Activated naive CD8-positive, alpha-beta T cell treated with anti-CD3 and anti-CD28 coated beads, Interleukin-2, amount 50 U/mL, for 16 hours (primary cell): ENCODE results near the gene HELZ.
"Not testable (repeated sequence)": the region's sequence is repeated elsewhere in the genome, so short reads cannot be mapped to it uniquely, and the experiment has no call there.

Source experiments
- DNase-seq: peaks from one replicate; pipeline ENCODE4 v3.0.0-alpha.2; 2020; ENCODE audit warnings: low read depth, low spot score

The HELZ gene

DNA sequence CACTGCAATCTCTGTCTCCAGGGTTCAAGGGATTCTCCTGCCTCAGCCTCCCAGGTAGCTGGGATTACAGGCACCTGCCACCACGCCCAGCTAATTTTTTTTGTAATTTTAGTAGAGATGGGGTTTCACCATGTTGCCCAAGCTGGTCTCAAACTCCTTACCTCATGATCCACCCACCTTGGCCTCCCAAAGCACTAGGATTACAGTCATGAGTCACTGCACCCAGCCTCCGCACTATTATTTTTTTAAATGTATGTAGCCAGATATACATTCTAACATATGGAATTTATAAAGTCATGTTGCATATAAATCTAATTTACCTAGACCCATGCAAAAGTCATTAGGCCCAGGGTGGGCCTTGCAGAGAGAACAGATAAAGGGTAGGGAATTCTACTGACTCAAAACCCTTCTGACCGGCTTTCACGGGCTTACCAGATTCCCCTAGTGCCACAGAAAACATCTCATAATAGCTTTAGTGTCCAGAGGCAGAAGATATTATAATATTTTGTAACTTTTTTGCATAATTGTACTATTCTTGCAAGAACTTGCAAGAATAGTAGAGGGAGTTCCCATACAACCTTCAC is 20.5 kb upstream of the HELZ start:
- DNase-seq = no peak

DNA sequence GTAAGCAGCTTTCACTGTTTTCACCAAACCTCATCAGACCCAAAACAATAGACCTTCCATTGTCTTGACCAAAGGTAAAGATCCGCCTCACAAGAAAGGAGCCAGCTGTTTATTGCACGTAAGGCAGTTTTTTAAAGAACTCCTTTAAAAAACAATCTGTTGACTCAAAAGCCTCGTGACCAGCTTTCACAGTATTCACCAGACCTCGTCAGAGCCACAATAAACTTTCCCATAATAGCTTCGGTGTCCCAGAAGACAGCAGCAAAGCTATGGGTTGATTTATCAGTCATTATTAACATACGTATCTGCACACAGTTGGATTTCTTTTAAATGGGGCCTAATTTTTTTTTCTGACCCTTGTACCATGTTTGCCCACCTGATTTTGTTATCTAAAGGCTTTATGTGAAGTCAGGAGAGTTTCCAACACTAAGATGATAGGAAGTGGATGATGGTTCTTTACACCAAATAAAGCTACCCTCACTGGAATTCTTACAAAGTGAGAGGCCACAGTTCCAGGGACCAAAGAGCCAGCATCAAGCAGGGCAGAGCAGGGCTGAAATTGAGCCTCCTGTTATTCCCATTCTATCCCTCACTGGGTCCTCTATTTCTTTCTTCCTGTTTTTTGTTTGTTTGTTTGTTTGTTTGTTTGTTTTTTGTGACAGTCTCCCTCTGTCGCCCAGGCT is 17.6 kb upstream of the HELZ start:
- no peak for DNase-seq

GRCh38 chr17:67260170-67260987 is 15.4 kb upstream of the HELZ start:
- DNase-seq = no peak

DNA sequence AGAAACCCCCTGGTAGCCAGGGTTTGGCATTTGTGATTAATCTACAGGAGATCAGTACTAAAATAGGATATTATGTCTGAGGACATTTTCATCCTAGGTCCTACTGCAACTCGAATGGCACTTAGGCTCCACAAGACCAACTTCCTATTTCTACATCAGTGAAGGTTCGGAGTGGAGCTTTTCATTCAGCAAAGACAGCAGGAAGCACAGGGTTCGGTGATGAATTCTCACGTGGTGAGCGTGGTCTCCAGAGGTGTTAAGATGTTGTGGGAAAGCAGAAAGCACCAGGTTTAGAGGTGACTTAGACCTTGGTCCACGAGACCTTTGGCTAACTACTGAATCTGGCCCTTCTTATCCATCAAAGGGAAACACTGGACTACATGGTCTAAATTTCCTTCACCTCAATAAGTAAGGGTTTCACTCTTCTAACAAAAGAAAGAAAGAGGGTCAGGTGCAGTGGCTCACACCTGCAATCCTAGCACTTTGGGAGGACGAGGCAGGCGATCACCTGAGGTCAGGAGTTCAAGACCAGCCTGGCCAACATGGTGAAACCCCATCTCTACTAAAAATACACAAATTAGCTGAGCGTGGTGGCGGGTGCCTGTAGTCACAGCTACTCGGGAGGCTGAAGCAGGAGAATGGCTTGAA is 13.9 kb upstream of the HELZ start:
- no peak for DNase-seq

GRCh38 chr17:67256075-67256732 is 11.2 kb upstream of the HELZ start:
- no peak for DNase-seq

- no peak for DNase-seq
These were observed 8.4 kb upstream of the HELZ start for GRCh38 chr17:67253384-67253783.

DNA sequence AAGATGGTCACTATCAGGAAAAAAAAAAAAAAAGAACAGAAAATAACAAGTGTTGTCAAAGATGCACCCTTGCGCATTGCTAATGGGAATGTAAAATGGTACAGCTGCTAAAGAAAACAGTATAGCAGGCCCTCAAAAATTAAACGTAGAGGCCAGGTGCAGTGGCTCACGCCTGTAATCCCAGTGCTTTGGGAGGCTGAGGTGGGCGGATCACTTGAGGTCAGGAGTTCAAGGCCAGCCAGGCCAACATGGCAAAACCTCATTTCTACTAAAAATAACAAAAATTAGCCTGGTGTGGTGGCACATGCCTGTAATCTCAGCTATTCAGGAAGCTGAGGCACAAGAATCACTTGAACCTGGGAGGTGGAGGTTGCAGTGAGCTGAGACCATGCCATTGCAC is 6.6 kb upstream of the HELZ start:
- not testable (repeated sequence) for DNase-seq

- no peak for DNase-seq
These were observed 3.3 kb upstream of the HELZ start for GRCh38 chr17:67248291-67248690.

DNA sequence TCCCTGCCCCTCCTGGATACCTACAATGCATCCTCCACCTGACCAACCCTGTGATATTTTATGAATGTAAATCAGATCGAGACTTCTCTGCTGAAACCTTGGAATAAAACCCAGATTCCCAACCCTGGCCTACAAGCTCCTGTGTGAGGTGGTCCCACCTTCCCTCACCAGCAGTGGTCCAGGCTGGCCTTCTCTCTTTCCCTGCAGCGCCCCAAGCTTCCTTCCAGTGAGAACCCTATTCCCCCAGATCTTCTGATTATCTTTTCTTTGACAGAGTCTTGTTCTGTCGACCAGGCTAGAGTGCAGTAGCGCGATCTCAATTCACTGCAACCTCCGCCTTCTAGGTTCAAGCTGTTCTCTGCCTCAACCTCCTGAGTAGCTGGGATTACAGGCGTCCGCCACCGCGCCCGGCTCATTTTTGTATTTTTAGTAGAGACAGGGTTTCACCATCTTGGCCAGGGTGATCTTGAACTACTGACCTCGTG is 2.5 kb upstream of the HELZ start:
- no peak for DNase-seq

DNA sequence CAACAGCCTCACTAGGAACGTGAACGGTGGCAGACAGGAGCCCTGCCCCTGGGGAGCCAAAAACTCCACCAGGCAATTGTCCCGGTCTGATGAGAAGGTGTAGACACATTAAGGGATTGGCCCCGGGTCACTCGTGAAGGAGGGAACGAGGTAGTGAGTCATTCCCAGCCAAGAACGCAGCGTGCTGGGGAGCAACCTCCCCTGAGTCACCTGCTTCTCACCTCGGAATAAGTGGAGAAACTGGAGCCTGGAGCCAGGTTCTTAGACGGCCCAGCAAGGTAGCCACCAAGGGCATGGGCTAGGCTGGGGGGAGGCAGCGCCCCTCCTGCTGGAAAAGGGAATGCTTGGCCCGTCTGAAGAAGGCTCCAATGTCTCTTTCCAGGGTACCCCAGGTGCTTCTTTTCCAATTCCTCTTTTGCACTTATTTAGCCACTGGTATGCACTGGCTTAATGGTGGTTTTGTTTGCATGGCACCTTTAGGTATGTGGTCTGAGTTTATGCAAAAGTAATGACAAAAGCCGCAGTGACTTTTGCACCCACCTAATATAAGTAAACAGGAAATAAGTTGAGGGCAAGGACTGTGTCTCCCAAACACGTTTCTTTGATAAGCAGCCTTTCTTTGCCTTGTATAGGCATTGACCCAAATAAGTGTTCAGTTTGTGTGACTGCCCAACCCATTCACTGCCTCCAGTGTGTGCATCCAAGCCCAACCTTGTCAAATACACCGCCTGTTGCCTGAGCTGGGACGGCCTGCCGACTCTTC is 1.8 kb upstream of the HELZ start:
- DNase-seq = no peak

- no peak for DNase-seq
These were observed 1.3 kb upstream of the HELZ start for GRCh38 chr17:67246403-67246652.

- DNase-seq = no peak
These were observed 852 bp upstream of the HELZ start for GRCh38 chr17:67245694-67246402.

DNA sequence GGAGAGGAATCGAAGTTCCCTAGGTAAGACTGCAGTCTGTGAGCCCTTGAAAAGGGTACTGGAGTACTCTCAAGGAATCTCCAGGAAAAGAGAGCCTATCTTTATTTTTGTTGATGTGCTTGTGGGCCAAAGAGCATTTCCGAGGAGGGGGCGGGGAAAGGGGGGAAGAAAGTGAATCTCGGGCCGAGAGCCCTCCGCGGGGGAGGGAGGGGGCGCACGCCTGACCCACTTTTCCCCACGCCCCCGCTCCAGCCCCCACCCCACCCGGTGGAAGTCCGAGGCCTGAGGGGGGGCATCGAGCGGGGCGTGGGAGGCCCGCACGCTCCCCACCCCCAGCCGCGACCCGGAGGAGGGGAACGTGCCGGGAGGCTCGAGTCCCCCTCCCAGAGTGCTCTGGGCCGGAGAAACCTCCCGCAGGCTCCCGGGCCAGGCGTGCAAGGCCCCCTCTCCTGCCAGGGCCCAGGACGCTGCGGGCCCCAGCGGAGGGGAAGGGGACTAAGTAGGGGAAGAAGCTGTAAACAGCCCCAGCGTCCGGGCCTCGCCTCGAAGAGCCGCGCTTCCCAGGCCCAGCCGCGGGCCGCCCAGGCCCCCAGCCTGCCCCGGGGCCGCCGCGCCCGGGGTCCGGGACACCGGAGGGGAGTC is 444 bp downstream of the HELZ start:
- DNase-seq = no peak

GRCh38 chr17:67243284-67243683 is 1.7 kb downstream of the HELZ start:
- no peak for DNase-seq

GRCh38 chr17:67241719-67242341 is 3.2 kb downstream of the HELZ start:
- no peak for DNase-seq

DNA sequence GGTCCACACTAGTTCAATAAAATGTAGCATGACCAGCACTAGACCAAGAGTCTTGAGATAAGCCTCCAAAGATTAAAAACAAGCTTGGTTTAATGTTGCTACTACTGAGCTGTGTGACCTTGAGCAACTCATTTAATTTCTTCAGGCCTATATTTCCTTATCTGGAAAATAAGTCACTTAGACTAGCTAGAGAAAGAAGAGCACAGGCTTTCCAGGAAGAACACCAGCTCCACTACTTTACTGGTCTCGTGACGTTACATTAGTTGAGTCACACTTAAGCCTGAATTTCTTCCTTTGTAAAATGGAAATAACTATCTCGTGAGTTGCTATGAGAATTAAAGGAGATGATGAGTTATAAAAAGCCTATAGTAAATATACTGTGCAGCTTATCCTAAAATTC is 5.4 kb downstream of the HELZ start:
- DNase-seq = no peak

DNA sequence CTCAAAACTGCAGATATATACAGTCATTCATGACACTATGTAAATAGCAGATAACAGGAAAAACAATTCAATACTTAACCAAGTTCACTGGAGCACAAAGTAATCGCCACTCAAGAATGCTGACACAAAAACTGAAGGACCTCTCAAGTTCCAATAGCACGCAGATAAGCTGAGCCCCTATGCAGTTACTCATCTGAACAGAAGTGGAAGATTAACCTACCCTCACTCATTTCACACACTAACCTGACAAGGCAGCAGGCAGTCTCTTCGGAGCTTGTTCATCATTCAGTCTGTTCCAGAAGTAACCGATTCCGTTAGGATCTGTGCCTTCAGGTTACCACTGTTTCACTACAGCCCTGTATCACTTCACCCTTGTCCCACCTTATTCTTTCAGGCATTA is 6.0 kb downstream of the HELZ start:
- no peak for DNase-seq

GRCh38 chr17:67232441-67232840 is 12.6 kb downstream of the HELZ start:
- no peak for DNase-seq

- no peak for DNase-seq
These were observed 15.7 kb downstream of the HELZ start for GRCh38 chr17:67229109-67229955.
